ENCODE measurements around the gene CD247.

CD247 gene

DNA sequence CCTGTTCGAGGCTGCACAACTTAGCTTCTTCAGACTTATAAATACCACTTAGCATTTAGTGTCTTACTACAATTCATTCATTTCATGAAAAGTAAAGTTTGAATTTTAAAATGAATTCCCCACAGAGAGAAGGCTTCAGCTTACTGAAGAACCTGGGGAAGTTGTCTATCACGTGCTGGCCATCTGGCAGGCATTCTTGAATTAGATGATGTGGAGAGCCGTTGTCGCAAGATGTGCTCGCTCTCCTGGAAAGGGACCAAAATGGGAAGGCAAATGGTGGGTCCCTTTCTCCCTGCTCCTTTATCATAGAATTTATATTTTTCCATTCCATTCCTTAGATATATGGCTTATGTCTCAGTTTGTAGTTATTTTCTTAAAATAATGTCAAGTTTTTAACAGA is 90.5 kb downstream of the CD247 start:
- no peak overlapping the region for H3K27ac ChIP-seq (ENCODE audit: low read length)
- no peaks in the 10 kb centered on the region for H4K20me1 ChIP-seq (ENCODE audit: insufficient read depth, low read length)
- H3K4me3 ChIP-seq (ENCODE audit: low read depth in 1 of 2, low read length in 2 of 2): no peak overlapping the region
- DNase-seq: no peak
- no peak for ATAC-seq (ENCODE audit: insufficient read depth, low read depth)
- no peaks in the 10 kb centered on the region for H3K27me3 ChIP-seq (ENCODE audit: insufficient read depth, low read length, poor library complexity)
- H3K4me1 ChIP-seq (ENCODE audit: insufficient read depth, low read length): no peaks in the 10 kb centered on the region
- TF ChIP-seq, protein P1, sequence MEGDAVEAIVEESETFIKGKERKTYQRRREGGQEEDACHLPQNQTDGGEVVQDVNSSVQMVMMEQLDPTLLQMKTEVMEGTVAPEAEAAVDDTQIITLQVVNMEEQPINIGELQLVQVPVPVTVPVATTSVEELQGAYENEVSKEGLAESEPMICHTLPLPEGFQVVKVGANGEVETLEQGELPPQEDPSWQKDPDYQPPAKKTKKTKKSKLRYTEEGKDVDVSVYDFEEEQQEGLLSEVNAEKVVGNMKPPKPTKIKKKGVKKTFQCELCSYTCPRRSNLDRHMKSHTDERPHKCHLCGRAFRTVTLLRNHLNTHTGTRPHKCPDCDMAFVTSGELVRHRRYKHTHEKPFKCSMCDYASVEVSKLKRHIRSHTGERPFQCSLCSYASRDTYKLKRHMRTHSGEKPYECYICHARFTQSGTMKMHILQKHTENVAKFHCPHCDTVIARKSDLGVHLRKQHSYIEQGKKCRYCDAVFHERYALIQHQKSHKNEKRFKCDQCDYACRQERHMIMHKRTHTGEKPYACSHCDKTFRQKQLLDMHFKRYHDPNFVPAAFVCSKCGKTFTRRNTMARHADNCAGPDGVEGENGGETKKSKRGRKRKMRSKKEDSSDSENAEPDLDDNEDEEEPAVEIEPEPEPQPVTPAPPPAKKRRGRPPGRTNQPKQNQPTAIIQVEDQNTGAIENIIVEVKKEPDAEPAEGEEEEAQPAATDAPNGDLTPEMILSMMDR (IDR thresholded peaks at IDR 0.05; ENCODE audit: borderline replicate concordance, extremely low read depth, low read length, poor library complexity, severe bottlenecking): no peak
- no peak for TF ChIP-seq EZH2 (IDR thresholded peaks at IDR 0.05; ENCODE audit: borderline replicate concordance, low read depth, low read length, severe bottlenecking)
- H3K4me2 ChIP-seq (ENCODE audit: insufficient read depth, low read length): no peak overlapping the region
- H3K9me3 ChIP-seq (ENCODE audit: insufficient read depth, low read length, severe bottlenecking): no peaks in the 10 kb centered on the region
- H3K36me3 ChIP-seq (ENCODE audit: insufficient read depth, low read length): peaks cover 34% of the 10 kb centered on the region
- no peak overlapping the region for H2AFZ ChIP-seq (ENCODE audit: low read depth, low read length)
- no peaks in the 10 kb centered on the region for H3K79me2 ChIP-seq (ENCODE audit: insufficient read depth, low read length)
- H3K9ac ChIP-seq (ENCODE audit: low read depth, low read length): no peak overlapping the region

DNA sequence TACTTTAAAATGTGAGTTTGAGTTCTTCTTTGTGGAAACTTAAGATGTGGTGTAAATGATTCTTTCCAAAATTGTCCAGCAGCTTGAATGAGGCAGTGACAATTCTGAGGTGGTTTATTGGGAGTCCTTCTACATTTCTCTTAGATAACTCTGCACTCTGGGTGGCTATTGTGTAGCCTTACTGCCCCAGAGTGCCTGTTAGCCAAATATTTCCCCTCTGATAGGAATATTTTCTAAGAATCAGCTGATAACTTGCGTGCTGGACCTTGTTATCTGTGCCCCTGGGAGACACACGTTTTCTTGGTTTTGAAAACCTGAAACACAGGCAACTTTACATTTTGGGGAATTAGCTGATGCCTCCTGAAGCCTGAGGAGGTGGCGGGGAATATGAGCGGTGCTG is 91.6 kb downstream of the CD247 start:
- no peak overlapping the region for H3K27ac ChIP-seq (ENCODE audit: low read length)
- no peak for ATAC-seq (ENCODE audit: insufficient read depth, low read depth)
- H3K4me3 ChIP-seq (ENCODE audit: low read depth in 1 of 2, low read length in 2 of 2): no peak overlapping the region
- no peak for DNase-seq
- TF ChIP-seq, protein P1 (IDR thresholded peaks at IDR 0.05; ENCODE audit: borderline replicate concordance, extremely low read depth, low read length, poor library complexity, severe bottlenecking): no peak
- no peak overlapping the region for H3K4me2 ChIP-seq (ENCODE audit: insufficient read depth, low read length)
- no peaks in the 10 kb centered on the region for H3K27me3 ChIP-seq (ENCODE audit: insufficient read depth, low read length, poor library complexity)
- H3K4me1 ChIP-seq (ENCODE audit: insufficient read depth, low read length): no peaks in the 10 kb centered on the region
- H3K9ac ChIP-seq (ENCODE audit: low read depth, low read length): no peak overlapping the region
- H3K79me2 ChIP-seq (ENCODE audit: insufficient read depth, low read length): no peaks in the 10 kb centered on the region
- H2AFZ ChIP-seq (ENCODE audit: low read depth, low read length): no peak overlapping the region
- no peaks in the 10 kb centered on the region for H4K20me1 ChIP-seq (ENCODE audit: insufficient read depth, low read length)
- H3K9me3 ChIP-seq (ENCODE audit: insufficient read depth, low read length, severe bottlenecking): no peaks in the 10 kb centered on the region
- H3K36me3 ChIP-seq (ENCODE audit: insufficient read depth, low read length): peaks cover 26% of the 10 kb centered on the region

DNA sequence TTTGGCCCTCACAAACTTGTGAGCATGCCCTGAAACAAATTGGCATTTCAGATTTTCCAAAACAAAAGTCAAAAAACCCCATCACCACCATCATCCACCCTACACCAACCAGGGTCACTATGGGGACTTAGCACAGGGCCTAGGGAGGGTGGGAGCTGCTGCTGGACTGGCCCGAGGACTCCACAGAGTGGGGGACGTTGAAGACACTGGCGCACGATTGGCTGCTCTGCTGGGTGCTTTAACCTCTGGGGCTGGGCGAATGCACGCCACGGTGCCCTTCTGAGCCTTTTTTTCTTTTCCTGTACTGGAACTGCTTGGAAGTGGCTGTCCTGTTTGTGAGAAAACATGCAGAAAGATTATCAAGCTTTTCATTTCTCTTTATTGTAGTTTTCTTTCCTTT is 92.8 kb downstream of the CD247 start:
- H3K4me2 ChIP-seq (ENCODE audit: insufficient read depth, low read length): no peak overlapping the region
- H3K4me1 ChIP-seq (ENCODE audit: insufficient read depth, low read length): no peaks in the 10 kb centered on the region
- H4K20me1 ChIP-seq (ENCODE audit: insufficient read depth, low read length): no peaks in the 10 kb centered on the region
- H3K4me3 ChIP-seq (ENCODE audit: low read depth in 1 of 2, low read length in 2 of 2): no peak overlapping the region
- DNase-seq: no peak
- H3K9ac ChIP-seq (ENCODE audit: low read depth, low read length): no peak overlapping the region
- no peaks in the 10 kb centered on the region for H3K79me2 ChIP-seq (ENCODE audit: insufficient read depth, low read length)
- ATAC-seq (ENCODE audit: insufficient read depth, low read depth): no peak
- H3K27me3 ChIP-seq (ENCODE audit: insufficient read depth, low read length, poor library complexity): no peaks in the 10 kb centered on the region
- H2AFZ ChIP-seq (ENCODE audit: low read depth, low read length): no peak overlapping the region
- TF ChIP-seq EZH2 (IDR thresholded peaks at IDR 0.05; ENCODE audit: borderline replicate concordance, low read depth, low read length, severe bottlenecking): no peak
- TF ChIP-seq, protein P1 (IDR thresholded peaks at IDR 0.05; ENCODE audit: borderline replicate concordance, extremely low read depth, low read length, poor library complexity, severe bottlenecking): no peak
- H3K27ac ChIP-seq (ENCODE audit: low read length): no peak overlapping the region
- H3K9me3 ChIP-seq (ENCODE audit: insufficient read depth, low read length, severe bottlenecking): no peaks in the 10 kb centered on the region
- H3K36me3 ChIP-seq (ENCODE audit: insufficient read depth, low read length): peaks cover 14% of the 10 kb centered on the region
